ENCODE measurements around the gene MAPT.

GRCh38 chr17:45960311-45960710 lies 66.0 kb downstream of the MAPT start:
- TF ChIP-seq CTCF (IDR thresholded peaks at IDR 0.05) (no peak), POLR2A (IDR thresholded peaks at IDR 0.05; ENCODE audit: low read depth) (no peak)
